DOHH2 (cell line): ENCODE data around the gene FTO.

ENCODE experiments used
- CTCF ChIP-seq: fragments of 200-600 bp; sonication (generic); IDR thresholded peaks from one replicate; pipeline ENCODE4 v1.5.1; 2014; ENCODE audit warnings: antibody characterized with exemption, mild to moderate bottlenecking, low read depth, low read length; ENCODE audit not compliant: poor library complexity, severe bottlenecking
- EZH2phosphoT487 ChIP-seq: fragments of 200-600 bp; sonication (generic); IDR thresholded peaks from 2 replicates; pipeline ENCODE4 v1.6.1; 2017; ENCODE audit warnings: borderline replicate concordance, mild to moderate bottlenecking, antibody characterized with exemption, low read length, moderate library complexity, mixed read lengths

- no peak for TF ChIP-seq CTCF
- no peak for TF ChIP-seq EZH2phosphoT487
These were observed 417.8 kb downstream of the FTO start for GRCh38 chr16:54121539-54122295.
